IPS DF 19.7 (cell line): ENCODE data around the gene FAIM2.

ENCODE experiments used
- DNase-seq: peaks from one replicate; pipeline ENCODE4 v3.0.0-alpha.2; 2013; ENCODE audit warnings: low read depth, low spot score

Gene FAIM2

DNA sequence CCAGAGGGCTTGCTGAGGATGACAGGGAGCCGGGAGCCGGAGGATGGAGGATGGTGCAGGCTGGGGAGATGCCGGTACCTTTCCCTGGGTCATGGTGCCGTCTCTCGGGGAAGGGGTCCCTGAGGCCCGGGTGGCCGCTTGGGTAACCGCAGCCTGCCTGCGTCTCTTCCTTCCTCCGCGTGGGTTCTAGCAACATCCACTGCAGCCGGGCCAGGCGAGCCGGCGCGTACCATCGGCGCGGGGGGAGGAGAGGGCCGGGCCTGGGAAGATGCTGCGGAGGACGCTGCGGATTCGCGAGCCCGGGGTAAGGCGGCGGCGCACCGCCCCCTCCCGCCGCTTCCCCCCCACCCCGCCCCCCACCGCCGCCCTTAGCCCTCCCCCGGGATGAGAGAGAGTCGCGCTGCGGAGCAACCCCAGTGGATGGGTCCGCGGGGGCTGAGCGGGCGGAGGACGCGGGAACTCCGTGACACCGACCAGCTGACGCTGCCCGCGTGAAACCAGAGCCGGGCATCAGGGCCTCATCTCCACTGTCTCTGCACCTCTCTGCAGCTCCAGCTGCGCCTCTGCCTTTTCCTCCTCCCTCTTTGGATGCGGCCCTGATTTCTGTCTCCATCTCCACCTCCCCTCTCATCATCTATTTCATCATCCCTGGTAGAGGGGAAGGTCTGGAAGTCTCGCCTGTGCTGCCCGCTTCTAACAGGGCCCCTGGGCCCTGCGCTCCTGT lies at the start of gene FAIM2:
TSS of gene FAIM2 (minus strand) at position 201 of the 724 bp plus-strand sequence. CDS start at position 93, 108 bp downstream.
- DNase-seq, result no peak

DNA sequence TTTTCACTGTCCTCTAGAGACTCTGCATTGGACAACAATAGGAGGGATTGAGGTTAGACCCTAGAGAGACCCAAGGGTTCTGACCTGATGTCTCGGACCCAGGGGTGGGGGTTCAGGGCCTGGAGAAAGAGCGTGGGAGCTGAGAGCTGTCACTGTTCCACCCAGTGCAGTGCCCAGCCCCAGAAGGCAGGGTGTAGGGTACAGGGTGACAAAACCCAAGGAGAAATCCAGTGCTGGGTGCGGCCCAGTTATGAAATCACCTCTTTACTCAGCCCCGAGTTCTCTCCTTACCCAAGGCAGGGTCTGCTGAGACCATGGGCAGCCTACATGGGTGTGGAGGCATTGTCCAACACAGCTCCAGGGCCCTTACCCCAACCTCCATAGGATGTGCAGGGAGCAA lies 49.5 kb upstream of the FAIM2 start:
- no peak for DNase-seq

DNA sequence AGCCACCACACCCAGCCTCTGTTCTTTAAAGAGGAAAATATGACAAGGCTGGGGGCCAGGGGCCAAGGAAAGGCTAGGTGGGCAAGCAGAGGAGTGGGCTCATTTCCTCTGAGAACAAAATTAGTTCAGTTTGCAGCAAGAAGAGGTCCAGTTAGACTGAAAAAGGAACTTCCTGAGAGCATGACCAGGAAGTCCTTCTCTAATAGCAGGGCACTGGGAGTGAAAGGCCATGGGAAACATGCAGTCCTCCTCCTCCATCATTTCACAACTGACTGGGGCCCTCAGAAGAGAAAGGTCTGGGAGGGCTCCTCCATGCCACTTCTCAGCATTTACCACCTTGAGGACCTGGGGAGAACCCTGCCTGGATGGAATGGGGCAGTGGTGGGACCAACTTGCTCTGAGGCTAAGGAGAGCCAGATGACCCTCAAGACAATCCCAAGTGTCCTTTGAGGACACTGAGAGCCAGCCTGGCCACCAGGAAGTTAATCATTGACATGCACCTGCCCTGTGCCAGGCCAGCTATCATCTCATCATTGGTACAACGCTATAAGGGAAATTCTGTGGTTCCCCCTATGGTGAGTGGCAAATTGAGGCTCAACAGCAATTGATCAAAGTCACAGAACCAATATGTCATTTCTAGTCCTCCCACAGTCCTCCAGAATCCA lies 48.8 kb upstream of the FAIM2 start:
- no peak for DNase-seq

DNA sequence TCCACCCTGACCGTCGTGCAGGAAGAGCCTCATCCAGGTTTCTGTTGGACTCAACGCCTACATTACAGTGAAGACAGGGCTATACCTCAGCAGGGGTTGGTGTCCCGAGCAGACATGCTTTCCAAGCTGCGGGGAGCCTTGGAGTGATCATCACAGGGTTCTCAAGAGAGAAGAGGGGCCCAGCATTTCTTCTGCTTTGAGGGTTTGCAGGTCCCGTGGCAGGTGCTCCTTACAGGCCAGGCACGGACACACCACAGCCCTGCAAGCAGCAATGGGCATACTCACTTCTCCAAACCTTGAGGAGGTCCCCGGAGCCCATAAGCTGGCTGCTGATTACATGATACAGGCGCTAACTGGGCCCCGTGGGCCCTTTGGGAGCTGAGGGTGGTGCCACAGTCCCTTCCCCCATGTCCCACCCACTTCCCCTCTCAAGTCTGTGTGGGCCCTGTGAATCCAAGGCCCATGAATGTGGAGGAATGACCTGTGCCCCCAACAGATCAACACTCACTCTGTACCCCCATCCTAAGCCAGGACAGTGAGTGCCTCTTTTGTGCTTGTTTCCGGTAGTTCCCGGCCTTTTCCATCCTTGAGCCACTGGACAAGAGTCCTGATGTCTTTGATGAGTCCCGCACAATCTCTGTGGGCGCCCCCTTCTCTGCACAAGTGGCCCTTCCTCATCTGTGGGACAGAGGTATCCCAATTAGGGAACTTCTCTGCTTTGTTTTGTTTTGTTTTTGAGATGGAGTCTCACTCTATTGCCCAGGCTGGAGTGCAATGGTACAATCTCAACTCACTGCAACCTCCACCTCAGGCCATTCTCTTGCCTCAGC lies 47.9 kb upstream of the FAIM2 start:
- DNase-seq, result no peak

DNA sequence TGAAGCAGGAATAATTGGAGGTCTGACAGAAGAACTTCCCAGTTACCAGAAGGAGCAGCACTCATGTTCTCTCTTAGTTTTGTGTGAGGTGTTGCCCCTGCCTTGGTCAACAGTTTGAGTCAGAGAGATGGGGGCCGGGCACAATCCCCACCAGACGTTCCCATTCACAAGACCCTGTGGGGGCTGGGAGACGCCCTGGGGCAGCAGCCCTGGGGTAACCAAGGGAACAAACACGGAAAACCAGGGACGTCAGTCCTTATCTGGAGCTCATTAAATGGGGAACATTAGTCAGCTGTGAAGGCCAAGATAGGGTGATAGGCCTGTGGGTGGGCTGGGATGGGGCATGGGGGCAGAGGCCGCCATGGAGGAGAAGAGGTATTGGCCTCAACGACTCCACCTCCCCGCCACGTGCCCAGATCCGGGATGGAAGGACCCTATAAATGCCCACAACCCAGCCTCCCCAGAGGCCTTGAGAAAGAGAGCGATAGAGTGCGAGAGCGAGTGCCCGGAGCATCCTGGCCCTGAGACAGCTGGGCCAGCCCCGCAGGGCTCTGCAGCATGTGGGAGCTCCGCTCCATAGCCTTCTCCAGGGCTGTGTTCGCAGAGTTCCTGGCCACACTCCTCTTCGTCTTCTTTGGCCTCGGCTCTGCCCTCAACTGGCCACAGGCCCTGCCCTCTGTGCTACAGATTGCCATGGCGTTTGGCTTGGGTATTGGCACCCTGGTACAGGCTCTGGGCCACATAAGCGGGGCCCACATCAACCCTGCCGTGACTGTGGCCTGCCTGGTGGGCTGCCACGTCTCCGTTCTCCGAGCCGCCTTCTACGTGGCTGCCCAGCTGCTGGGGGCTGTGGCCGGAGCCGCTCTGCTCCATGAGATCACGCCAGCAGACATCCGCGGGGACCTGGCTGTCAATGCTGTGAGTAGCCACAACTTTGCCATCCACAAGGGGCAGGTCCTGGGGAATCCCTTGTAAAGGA lies 46.9 kb upstream of the FAIM2 start, which contains the start of gene AQP2:
TSS of gene AQP2 (plus strand) at position 465 of the 979 bp plus-strand sequence. CDS start at position 559, 94 bp downstream.
- no peak for DNase-seq

DNA sequence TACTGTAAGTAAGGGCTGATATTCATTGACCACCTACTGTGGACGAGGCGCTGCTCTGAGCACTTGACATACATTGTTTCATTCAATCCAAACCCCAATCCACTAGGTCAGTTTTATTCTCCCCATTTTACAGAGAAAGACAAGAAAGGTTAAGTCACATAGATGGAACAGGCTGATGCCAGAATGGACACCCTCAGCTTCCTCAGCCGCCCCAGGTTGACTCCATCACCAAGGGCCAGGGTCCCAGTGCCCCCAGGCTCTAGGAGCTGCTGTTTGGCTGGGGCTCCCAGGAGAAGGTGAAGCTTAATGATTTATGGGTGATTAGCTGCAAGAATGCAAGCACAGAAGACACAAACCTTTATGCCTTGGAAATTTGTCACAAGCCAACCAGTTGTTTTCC lies 46.2 kb upstream of the FAIM2 start:
- DNase-seq, result no peak

DNA sequence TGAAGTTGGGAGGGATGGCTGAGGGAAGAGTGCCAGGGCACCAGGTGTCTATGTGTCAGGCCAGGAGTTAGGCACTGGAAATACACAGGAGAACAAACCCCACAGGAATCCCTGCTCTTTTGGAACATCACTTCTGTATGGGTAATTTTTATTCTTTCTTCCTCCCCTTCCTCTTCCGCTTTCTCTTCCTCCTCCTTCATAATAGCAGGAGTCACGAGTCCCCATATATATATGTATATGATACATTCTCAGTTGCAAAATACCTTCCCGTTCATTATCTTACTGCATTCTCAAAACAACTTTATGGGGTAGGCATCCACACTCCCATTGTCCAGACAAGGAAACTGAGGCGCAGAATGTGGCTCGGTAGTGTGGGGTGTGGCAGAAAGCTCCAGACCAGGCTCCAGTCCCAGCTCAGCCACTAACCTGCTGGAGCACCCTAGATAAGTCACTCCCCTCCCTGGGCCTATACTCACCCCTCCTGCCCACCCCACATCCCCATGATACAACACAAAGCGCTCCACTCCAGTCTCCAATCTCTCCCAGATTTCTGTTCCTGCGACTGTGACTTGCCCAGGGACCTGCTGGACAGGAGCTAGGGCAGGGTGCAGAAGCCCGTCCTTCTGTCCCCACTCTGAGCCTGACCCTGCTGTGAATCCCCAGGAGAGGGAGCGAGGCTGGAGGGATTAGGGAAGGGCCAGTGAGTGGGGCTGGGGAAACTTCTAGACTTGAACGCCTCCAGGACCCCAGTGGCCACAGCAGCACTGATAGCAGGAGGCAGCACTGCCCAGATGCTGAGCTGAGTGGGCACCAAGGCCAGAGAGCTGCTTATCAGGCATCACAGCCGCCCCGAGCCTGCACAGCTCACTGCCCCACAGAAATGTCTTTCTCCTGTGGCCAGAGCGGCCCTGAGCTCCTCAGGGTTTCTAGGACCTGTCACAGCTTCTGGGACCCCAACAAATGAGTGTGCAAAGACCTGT lies 45.5 kb upstream of the FAIM2 start:
- DNase-seq, result no peak

DNA sequence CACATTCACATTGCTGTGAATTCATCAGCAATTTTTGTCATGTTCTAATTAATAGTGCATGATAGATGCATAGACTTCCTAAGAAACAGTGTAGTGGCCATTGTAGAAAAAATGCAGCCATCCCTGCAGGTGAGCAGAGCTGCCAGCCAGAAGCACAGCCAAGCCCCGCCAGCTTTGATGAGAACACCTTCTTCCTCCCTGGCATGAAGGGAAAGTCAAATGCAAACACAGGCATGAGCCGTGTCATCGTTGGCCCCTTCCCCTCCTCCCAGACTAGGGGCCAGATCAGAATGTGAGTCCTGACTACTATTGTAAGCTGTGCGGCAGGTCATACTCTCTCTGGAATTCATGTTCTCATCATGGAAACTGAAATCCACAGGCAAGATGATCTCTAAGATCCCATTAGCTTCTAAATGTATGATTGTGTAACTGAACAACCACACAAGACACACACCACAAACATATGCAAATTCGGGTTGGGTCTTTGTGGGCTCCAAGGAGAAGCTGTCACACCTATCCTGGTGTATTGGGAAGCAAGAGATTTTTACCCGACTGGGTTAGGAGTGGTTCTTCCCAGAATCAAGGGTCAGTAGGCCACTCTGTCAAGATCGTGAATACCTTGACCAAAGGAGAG lies 44.0 kb upstream of the FAIM2 start:
- DNase-seq, result no peak

DNA sequence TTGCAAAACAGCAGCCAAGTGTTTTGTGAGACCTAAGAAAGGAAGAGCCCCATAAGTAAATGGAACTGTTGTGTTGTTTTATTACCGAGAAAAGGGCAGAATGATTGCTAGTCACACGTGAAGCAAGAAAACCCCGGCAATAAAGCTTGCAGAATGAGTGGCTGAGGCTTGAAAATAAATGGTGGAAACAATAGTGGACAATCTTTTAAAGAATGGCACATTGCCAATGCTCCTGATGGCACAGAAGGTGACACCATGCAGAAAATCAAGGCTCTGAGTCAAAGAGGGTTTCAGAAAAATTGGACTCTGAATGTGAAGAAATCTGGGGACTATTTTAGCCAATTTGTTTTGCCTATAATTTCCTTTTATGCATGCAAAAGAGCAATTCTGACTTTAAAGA lies 42.8 kb upstream of the FAIM2 start:
- no peak for DNase-seq

DNA sequence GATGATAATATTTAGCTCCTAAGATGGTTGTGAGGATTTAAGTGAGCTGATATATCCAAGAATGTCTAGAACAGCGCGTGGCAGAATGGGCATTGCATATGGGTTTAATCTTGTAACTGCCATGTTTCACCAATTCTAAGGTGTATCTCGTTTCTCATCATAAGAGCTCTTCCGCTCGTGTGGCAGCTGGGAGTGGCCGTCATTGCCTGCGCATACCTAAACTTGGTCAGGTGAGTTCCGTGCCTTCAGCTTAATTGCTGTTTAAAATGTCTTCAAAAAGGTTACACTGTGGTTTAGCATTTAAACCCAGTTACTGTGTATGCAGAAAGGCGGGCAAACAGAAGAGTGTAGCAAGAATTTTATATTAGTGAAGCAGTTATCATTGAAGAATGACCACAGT lies 42.4 kb upstream of the FAIM2 start:
- no peak for DNase-seq

DNA sequence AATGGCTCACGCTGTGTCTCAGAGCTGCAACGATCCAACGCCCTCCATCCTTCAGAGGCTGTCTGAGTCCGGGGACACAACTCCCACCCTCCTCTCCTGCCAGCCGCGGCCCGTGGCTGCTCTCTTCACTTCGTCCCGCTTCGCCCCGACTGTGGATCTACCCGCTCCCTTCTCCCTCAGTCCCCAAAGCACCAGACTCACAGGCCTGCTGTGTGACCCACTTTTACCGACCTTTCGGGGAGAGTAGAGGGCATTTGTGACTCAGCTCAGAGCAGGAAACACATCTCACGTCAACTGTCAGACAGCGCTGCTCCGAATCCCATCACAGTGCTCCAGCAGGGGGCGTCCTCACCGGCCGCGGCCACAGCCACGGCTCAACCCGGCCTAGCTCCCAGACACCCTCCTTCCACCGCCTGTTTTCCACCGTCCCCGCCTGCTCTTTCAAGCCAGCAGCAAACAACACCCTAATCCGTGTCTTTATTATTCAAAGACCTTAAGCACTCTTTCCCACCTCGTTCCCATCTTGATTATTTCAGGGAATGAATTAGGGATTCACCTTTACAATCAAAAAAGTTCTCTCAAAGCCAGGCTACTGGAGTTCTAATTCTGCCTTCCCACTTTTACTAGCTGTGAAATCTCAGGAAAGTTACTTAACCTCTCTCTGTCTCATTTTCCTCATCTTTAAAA lies 41.8 kb upstream of the FAIM2 start:
- DNase-seq, result peak; percentile 63

DNA sequence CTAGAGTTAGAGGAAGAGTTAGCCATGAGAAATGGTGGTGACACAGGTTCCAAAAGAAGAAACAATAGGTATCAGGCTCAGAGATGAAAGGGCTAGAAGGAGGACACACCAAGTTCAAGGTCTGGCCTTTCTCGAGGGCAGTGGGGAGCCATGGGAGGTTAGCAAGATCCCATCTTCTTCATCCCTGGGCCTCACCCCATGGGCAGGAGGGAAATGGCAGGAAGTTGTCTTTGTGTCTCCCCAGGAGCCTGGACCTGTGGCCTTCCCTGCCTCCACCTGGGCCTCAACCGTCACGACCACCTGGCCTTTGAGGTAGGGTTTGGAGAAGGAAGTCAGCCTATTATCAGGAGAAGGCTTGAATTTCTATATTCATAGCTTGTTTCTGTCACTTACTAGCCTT lies 41.0 kb upstream of the FAIM2 start:
- DNase-seq, result no peak

DNA sequence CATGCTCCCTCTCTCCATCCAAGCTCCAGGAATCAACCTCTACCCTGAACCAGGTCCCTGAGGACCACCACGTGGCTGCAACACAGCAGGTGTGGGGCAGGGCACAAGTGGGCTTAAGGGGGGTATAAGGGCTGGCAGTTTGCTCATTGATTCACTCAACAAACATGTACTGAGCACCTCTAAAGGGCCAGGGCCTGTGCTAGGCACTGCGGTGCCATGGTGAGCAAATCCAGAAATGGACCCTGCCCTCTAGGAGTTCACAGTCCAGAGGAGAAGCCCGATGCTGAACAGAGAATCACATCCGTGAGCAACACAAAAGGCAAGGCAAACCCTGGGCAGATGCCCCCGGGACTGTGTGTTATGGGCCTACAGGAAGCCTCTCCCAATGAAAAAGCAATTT lies 40.3 kb upstream of the FAIM2 start:
- no peak for DNase-seq

DNA sequence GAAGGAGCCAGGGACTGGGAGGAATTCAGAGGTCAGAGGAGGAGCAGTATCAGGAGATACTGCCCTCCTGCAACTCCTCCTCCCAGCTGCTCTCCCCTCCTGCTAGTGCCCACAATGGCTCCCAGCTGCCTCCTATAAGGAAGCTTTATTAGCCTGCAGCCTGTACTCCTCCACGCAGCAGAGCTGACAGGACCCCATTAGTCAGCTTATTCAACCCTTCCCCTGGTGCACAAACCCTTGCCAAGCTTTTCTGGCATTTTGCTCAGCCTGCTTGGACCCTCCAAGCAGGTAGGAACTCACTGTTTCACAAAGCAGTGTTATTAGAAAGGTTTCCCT lies 39.9 kb upstream of the FAIM2 start:
- DNase-seq, result no peak

DNA sequence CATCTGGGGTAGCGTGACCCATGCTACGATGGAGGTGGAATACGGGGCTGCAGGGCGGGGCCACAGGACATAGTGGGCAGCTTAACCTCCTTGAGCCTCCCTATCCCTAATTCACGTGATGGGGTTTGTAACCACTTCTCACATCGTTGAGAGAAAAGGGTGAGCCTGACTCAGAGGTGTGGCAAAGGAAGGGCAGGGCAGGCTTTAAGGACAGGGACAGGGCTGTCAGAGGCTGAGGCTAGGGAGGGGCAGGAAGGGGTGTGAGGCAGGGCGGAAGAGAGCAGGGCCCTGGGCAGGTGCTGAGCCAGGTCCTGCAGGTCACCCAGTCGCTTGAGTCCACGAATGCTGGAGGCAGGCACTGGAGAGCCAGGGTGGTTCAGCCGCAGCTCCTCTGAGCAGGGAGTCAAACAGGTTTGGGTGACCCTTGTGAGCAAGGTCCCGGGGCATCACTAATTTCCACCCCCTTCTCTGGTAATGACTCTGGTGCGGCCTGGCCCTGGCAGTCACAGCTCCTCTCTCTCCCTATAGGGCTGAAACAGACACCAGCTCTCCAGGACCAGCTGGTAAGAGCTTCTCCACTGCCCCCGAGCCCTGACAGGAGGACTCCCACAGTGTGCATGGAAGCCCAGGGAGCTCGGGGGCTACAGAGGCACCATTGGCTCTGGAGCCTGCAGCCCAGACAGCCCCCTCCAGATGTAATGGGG lies 39.4 kb upstream of the FAIM2 start:
- no peak for DNase-seq

DNA sequence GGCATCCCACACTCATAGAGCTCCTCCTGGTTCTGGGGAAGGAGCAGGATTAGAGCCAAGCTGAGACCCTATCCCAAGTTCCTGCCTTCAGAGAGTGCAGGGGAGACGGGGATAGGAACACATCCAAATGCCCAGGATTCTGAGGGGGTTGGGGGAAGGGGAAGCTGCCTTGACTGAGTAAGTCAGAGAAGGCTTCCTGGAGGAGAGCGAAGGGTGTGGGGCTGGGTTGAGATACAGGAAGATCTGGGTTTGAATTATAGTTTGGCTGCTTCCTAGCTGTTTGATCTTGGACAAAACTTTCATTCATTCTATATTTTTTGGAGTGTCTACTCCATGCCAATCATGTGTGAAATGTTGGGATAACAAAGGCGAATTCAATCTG lies 38.8 kb upstream of the FAIM2 start:
- DNase-seq, result no peak

DNA sequence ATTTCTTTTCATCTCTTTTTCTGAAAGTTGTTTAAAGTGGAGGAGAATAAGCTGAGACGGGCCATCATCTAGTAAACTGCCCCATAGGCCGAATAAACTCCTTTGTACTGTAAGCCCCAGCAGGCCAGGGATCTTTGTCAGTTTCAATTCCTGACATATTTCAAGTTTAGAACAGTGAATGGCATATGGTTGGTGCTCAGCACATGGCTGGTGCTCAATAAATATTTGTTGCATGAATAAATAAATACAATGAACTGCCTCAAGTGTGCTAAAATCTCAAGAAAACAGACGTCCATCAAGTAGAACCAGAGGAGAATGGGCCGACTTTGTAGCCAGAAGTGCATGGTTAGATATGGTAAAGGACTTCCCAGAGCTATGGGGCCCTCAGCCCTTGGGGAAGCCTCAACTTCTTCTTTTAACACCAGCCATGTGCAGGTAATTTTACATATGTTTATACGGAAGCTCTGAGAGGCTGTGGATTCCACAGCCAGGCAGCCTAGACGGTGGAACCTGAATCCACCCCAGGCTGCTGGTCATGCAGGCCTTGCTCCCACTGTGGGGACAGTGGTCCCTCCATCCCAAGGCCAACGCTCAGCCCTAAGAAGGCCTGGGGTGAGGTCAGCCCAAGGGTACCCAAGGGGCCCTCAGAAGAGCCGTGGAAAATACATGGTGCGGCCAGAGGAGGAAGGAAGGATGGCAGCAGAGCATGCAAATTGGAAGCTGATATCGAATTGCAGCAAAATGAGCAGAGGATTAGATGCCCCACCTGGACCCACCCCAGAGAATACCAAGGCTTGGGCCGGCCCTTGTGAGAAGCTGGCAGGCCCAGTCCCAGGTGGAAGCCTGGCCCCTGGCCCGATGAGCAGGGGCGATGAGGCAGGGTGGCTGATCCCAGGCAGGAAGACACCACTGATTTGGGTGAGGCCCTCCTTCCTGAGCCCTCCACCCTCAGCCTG lies 38.1 kb upstream of the FAIM2 start:
- no peak for DNase-seq
